Mucosa of descending colon (tissue), 3 donors: ENCODE data around the gene TEDC1. TPM values are rescaled to one million over a fixed set of nuclear protein-coding genes. Genes with fewer than 3 reads are reported as not detected.

ENCODE experiments used
- ATAC-seq: fragments of 200-7000 bp; cut with Tn5 transposase; one replicate; pipeline ENCODE4 v1.9.1; 2020; ENCODE audit warnings: mild to moderate bottlenecking, moderate library complexity
- DNase-seq, 3 donors: peaks; one replicate each; pipeline ENCODE4 v3.0.0-alpha.2; 2020
- H3K36me3 ChIP-seq: fragments of 200-600 bp; one replicate; pipeline ENCODE4 v1.8.0; 2021; ENCODE audit warnings: low read depth, mild to moderate bottlenecking
- H3K4me1 ChIP-seq: fragments of 200-600 bp; one replicate; pipeline ENCODE4 v1.8.0; 2021; ENCODE audit warnings: low read depth, mild to moderate bottlenecking
- H3K4me3 ChIP-seq: fragments of 200-600 bp; one replicate; pipeline ENCODE4 v1.8.0; 2021; ENCODE audit warnings: mild to moderate bottlenecking
- H3K9me3 ChIP-seq: fragments of 200-600 bp; one replicate; pipeline ENCODE4 v1.8.0; 2021; ENCODE audit warnings: mild to moderate bottlenecking
- CTCF ChIP-seq: fragments of 200-600 bp; IDR thresholded peaks from one replicate; pipeline ENCODE4 v1.8.0; 2022; ENCODE audit warnings: antibody characterized with exemption, mild to moderate bottlenecking
- intact Hi-C, 2 donors: fragments of 100-400 bp; cut with DNase I in 1 of 2; cut with micrococcal nuclease in 1 of 2; formaldehyde crosslinking; loops; one replicate each; pipeline versions ENCODE4 v1.11.0 to v1.11.1; 2022; cut with DNase I, micrococcal nuclease
- total RNA-seq, 3 donors: library from RNA; stranded (reverse); fragmentation: NEBNext Ultra II Directional in 2 of 3; extraction: Animal tissue kit (Norgen Biotek cat#: 25700) in 2 of 3; gene quantifications; one replicate each; pipeline versions ENCODE4 v1.2.1 to v1.2.4, GENCODE V29; 2021 to 2023
- donor health status: DM: no; HTN: no; CAD: no; lungs with moderate emphysema.
- donor health status: DM: no; HTN: no; CAD: no.
- donor health status: DM: no; HTN: yes; CAD: no.

The TEDC1 gene
- total RNA-seq, 3 donors from 2014 or later: 11.8 to 23.9 (median 21.8) TPM

- ATAC-seq (peak; percentile 3), DNase-seq (peak in 2 of 3 donors; percentile 12 to 33)
- no peaks in the 10 kb centered on the region for H3K9me3 ChIP-seq
- TF ChIP-seq CTCF: no peak
- no peak overlapping the region for H3K4me3 ChIP-seq
- no peaks in the 10 kb centered on the region for H3K36me3 ChIP-seq
- intact Hi-C loops: no loop called here
- H3K4me1 ChIP-seq: no peaks in the 10 kb centered on the region
Observed at GRCh38 chr14:105502446-105503295, 11.6 kb downstream of the TEDC1 start.

- intact Hi-C loops: no loop called here
- TF ChIP-seq CTCF: no peak
- peak in 1 of 3 donors; percentile 47 for DNase-seq
- H3K36me3 ChIP-seq: no peaks in the 10 kb centered on the region
- no peaks in the 10 kb centered on the region for H3K9me3 ChIP-seq
- H3K4me1 ChIP-seq: no peaks in the 10 kb centered on the region
- H3K4me3 ChIP-seq: no peak overlapping the region
- ATAC-seq: no peak
Observed at GRCh38 chr14:105503296-105503640, 12.2 kb downstream of the TEDC1 start.

- no peak for ATAC-seq
- intact Hi-C loops: no loop called here
- TF ChIP-seq CTCF: no peak
- no peaks in the 10 kb centered on the region for H3K36me3 ChIP-seq
- peak in 2 of 3 donors; percentile 9 to 50 for DNase-seq
- H3K4me1 ChIP-seq: no peaks in the 10 kb centered on the region
- H3K9me3 ChIP-seq: no peaks in the 10 kb centered on the region
- no peak overlapping the region for H3K4me3 ChIP-seq
Observed at GRCh38 chr14:105503935-105504692, 13.1 kb downstream of the TEDC1 start.

- no peak for TF ChIP-seq CTCF
- ATAC-seq: no peak
- Histone ChIP-seq H3K4me1 (no peaks in the 10 kb centered on the region), H3K9me3 (no peaks in the 10 kb centered on the region), H3K4me3 (no peak overlapping the region), H3K36me3 (no peaks in the 10 kb centered on the region)
- intact Hi-C loops: no loop called here
- peak in 2 of 3 donors; percentile 7 to 43 for DNase-seq
Observed at GRCh38 chr14:105505101-105505500, 14.1 kb downstream of the TEDC1 start.

- H3K4me3 ChIP-seq: no peak overlapping the region
- H3K4me1 ChIP-seq: no peaks in the 10 kb centered on the region
- ATAC-seq (no peak), DNase-seq (peak in 2 of 3 donors; percentile 11 to 19)
- intact Hi-C loops: no loop called here
- no peaks in the 10 kb centered on the region for H3K36me3 ChIP-seq
- no peaks in the 10 kb centered on the region for H3K9me3 ChIP-seq
- no peak for TF ChIP-seq CTCF
Observed at GRCh38 chr14:105507247-105507646, 16.2 kb downstream of the TEDC1 start.
